Activated T-cell treated with anti-CD3 and anti-CD28 coated beads for 4 hours (primary cell): Measurements from ENCODE around the gene USH1C.

ENCODE experiments used
- DNase-seq: peaks from one replicate; pipeline ENCODE4 v3.0.0-alpha.2; 2020

Gene USH1C

DNA sequence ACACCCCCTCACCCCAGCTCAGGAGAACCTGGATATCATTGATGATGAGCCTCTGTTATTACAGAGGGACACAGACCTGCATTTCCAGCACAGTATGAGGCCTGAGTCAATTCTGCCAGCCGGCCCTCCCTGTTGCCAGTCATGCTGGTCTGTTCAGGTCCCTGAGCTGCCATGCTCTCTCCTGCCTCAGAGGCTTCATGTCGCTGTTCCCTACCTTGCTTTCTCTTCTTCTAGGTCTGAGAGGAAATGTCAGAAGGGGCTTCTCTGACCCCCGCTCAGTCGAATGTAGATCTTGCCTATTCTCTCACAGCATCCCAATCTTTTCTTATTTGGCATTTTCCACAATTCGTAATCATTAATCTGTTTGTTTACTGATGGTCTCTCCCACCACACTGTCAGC, 45.7 kb downstream of the USH1C start:
- DNase-seq, result no peak

DNA sequence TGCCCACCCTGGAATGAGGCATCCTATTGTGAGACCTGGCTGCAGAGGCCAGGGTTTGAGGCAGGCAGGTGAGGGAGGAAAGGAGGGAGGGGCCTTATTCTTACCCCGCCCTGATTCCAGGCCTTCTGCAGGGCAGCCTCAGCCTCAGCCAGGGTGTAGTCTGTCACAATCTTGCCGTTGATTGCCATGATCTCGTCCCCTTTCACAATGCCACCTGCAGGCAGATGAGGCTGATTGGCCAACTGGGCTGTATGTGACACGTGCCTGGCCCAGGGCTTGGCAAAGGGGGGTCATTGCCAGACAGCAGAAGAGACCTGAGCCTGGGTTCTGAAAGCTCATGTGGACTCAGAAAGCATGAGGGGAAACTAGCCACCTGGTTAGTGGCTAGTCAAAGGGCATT, 46.2 kb downstream of the USH1C start:
- DNase-seq, result no peak

DNA sequence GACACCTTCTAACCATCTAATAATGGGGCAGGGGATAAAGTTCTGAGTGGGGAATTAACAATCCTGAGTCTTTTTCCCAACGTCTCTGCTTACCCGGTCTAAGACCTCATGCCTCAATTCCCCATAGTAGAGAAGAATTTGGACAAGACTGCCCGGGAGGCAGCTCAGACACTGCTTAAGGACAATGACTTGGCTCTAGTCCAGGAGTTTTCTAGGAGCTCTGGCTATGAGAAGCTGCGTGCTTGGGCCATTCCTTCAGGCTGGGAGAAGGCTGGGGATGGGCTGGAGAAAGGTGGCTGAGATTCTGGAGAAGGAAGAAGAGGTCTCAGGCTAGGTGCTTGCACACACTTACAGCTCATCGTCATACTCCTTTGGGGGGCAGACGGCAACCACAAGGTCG, 47.8 kb downstream of the USH1C start:
- DNase-seq, result no peak

DNA sequence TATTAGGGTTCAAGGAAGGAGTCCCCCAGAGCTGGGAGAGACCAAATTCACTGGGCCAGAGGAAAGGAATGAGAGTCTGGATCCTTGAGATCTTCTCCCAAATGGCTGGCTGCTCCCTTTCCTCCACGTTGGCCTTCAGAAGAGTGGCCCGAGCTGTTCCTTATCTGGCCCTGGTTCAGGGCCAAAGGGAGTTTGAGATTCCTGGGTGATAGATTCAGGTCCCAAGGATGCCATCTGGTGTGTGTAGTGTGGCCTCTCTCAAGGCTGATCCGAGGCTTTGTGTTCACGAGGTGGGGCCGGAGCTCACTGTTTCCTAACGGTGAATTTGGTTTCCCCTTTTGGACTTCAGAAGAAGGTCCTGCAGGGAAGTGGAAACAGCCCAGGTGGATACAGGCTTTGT, 50.2 kb downstream of the USH1C start:
- no peak for DNase-seq

DNA sequence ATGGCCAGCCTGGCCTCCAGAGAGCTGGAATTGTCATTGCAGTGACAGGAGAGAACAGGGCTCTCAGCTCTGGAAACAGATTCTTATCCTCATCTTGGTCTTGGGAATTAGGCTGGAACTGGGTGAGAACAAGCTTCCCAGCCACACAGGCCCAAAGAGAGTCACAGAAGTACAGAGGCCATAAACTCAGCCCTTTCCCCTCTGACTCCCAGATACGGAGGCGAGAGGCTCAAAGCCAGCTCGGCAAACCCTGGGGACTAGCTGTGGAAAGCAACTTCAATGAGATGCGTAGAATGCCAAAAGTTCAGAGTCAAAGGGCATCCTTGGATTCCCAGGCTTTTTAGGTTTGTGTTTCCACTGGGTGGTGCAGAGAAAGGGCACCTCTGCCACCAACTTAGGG, 53.3 kb downstream of the USH1C start:
- no peak for DNase-seq

DNA sequence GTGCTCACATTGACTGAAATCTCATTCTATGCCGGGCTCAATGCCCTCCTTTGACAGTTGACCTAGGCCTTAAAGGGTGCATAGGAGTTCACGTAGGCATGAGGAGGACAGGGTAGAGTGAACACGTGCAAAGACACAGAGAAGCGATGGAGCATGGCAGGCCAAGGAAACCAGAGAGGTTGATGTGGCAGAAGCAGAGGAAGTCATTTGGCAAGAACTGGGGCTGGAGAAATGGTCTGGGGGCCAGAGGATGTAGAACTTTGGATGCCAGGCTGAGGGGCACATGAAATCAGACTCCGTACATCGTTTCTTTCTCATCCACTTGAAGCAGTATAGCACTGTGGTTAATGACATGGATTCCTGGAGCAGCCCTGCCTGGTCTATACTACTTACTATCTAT, 54.0 kb downstream of the USH1C start:
- DNase-seq, result no peak

DNA sequence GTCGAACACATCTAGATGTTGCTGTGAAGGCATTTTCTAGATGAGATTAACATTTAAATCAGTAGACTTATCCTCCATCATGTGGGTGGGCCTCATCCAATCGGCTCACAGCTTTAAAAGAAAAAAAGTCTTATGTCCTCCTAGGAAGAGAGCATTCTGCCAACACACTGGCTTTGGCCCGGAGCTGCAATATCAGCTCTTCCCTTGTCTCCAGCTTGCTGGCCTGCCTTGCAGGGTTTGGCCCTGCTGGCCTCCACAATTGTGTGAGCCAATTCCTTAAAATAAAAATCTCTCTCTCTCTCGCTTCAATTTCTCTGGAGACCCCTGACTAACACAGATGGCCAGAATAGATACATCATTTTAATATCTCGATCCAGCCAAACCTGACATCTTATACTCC, 54.5 kb downstream of the USH1C start:
- DNase-seq, result no peak

DNA sequence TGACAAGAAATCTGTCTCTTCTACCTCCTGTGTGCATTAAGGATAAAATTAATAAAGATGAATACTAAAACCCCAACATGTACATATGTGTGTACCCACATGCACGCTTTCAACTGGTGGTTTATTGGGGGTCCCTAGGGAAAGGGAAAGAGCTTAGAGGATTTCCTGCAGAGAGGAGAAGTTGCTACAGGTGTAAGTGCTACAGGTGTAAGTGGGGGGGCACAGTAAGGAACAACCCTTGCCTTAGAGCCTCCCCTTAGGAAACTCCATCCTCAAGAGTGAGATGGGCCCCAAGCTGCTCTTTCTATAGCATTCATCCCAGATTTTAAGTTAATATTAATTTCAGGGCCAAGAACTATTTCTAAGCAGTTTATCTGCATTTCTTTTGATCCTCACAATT, 55.7 kb downstream of the USH1C start:
- no peak for DNase-seq

DNA sequence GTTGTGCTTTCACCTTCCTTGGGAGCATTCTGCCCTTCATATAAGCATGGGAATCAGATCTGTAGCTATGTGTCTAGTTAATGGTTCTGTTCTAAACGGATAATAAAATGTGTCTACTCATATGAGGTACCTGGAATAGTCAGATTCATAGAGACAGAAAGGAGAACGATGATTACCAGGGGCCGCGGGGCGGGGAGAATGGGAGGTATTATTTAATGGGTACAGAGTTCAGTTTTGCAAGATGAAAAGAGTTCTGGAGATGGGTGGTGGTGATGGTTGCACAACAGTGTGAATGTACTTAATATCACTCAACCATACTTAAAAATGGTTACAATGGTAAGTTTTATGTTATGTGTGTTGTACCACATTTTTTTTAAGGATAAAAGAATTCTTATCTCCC, 57.6 kb downstream of the USH1C start:
- DNase-seq, result no peak

DNA sequence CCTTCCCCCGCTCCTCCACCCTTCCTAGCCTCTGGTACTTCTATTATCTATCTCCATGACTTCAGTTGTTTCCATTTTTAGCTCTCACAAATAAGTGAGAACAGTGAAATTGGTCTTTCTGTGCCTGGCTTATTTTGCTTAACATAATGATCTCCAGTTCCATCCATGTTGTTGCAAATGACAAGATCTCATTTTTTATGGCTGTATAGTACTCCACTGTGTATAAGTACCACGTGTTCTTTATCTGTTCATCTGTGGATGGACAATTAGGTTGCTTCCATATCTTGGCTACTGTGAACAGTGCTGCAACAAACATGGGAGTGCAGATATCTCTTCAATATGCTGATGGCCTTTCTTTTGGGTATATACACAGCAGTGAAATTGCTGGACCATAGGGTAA, 60.7 kb downstream of the USH1C start:
- no peak for DNase-seq

DNA sequence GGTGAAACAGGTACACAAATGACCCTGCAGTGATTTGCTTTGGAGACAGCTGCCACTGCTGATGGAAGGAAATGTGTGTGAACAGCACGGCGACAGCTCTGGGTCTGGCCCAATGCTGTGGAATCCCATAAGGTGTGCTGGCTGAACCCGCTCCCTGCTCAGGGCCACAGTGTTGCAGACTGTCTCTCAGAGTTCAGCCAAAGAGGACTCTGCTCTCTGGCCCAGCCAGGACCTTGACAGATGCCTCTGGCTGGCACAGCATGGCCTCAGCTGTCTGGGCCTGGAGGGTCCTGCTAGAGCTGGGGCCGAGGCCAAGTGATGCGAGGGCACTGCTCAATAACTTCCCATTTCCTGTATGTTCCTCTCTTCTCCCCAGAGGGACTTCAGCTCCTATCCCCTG, 62.3 kb downstream of the USH1C start:
- no peak for DNase-seq

DNA sequence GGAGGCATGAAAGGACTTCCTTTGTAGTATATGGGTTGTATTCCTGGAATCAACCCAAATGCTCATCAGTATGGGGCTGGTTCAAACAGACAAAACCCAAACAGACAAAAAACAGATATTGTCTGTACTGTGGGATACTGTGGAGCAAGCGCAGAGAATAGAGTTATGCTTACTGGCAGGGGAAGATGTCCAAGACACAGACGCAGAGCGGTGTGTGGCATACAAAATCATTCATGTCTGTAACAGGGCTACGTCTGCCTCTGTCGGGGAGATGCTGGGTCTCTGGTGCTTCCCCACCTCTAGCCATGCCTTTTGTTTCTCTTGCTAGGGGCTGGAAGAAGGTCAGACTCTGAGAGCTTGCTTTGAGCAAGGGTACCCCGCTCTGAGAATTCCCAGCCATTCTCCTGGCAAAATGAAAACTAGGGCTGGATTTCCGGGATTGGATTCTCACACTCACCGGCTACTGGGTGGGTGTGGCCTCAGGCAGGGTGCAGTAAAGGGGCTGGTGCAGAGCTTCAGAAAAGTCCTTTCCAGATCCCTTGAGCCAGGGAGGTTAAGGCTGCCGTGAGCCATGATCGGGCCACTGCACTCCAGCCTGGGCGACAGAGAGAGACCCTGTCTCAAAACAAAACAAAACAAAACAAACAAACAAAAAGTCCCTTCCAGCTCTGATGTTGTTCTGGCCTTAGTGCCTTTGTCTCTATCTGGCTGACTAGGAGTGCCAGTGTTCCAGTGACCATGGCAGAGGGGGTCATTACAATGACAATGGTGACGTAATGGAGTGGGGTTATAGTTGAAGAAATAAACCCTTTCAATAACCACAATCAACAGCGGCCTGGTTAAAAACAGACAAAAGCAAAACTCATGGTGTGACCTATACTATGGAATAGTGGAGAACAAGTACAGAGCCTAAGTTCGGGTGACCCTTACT, 64.7 kb downstream of the USH1C start:
- DNase-seq, result no peak

DNA sequence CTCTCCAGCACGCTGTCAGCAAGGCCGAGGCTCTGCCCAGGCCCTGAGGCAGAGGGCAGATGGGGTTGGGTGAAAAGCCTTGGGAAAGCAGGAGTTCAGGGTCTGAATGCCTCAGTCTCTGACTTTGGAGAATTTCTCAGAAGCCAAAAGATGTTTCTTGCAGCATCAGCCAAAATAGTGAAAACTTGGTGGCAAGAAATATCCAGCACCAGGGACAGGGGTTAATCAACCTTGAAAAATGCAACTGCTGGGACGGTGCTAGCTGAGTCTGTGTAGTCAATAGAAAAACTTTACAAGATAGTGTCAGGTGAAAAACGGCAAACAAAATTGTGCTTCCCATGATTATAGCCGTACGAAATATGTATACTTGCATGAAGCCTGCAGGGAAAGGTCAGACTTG, 66.1 kb downstream of the USH1C start:
- no peak for DNase-seq

DNA sequence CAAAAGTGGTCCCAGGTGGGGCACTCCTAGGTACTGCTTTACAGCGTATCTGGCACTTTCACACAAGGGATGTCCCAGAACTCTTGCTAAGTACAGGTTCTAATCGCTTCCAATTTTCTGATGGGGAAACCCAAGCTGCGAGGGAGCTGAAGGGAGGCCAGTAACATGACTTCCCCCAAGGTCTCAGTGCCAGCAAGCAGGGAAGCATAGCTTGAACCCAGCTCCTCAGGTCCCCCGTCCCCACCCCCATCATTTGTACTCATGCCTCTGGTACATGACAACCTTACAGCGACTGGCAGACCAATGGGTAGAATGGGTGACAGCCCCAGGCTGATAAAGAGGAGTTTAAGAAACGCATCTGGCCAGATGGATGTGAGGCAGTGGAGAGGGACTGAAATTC, 66.9 kb downstream of the USH1C start:
- DNase-seq, result no peak

DNA sequence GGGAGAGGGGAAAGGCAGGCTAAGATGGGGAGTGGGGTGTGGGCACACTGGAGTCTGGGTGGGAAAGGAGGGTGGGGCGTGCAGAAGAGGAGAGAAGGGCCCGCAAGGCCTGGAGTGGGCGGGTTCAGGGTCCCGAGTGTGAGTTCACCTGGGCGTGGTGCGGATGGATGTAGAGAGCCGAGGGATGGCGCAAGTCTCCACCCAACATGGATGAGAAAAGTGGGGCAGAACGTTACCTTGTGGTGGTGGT, 67.2 kb downstream of the USH1C start:
- no peak for DNase-seq

DNA sequence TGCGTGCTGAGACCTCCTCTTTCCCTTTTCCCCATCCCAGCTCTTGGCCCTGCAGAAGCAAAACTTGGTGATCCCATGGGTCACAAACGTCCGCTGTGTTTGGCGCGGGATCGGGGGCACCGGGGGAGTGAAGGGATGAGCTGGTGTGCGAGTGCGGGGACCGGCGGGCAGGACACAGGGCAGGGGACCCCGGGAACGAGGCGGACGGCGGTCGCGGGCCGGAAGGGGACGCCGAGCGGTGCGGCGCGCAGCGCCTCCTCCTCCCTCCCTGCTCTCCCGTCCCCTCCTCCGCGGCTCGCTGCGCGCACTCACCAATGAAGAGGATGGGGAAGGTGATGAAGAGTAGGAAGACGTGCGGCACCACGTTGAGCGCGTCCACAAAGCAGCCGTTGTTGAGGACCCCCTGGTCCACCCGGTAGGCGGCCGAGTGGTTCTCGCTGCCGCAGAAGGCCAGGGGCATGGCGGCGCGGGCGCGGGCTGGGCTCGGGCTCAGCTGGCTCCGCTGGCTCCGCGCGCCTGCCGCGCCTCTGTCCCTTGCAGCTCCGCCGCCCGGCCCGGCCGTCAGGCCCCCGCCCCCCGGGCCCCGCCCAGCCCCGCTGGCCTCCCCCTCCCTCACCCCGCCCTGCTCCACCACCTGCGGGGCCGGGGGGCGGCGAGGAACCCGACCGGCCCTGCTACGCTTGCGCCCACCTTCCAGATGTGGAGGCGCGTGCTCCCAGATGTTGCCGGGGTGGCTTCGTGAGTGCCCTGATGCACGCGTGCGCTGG, 67.7 kb downstream of the USH1C start, which contains the start of gene ABCC8:
ABCC8 (minus strand) TSS at position 529 of the 767 bp plus-strand sequence; CDS start at position 460, 69 bp downstream.
- DNase-seq, result no peak

DNA sequence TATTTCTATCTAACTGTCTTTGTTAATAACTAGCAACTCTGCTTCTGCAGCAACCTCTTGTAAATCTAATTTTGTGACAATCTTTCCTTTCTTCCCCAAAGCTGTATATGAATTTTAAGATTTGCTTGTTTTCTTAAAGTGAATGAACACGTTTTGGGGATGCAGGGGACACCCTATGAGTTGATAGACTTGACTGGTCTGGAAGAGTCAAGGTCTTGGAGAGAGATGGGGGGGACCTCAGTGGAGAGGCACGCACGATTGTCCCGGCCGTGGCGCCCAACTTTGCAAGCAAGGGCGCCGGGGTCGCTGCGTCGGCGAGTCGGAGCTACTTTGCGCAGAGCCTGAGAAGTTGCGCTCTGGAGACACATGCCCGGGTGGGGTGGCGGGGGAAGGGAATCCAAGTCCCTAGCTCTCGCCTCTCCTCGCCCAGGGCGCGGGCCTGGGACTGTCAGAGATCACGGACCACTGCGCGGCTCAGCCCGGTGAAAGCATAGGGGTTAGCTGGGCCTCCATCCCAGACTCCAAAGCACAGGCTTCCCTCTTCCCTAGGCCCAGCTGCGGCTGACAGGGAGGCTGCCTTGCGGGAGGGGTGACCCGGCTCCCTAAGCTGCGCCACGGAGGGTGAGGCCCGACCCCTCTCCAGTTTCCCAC, 68.4 kb downstream of the USH1C start:
- no peak for DNase-seq

DNA sequence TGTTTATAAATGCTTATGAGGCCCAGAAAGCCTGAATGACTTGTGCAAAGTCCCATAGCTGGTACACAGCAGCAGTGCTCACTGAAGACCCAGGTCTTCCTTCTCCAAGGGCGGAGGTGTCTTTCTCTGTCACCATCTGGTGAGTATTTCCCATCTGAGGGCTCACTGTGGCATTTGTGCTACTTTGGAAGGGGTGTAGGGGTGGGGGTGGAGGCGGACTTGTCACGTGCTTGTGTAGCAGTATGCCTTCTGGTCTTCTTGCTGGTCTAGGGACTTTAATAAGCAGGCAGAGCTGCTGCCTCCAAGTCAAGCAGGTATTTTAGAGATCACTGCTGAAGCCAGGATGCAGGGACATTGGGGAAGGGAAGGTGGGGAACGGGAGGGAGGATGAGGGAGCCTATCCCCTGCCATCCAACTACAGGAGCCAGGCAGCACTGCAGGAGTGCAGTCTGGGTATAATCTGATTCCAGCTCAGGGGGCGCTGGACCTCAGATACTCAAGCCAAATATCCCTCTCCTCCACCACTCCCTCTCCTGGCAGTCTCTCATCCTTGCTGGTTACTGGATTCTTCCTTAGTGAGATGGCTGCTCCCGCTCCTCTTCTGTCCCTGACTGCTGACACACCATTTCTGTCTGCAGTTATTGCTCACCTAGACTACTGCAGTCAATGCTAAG, 71.0 kb downstream of the USH1C start:
- DNase-seq, result no peak

DNA sequence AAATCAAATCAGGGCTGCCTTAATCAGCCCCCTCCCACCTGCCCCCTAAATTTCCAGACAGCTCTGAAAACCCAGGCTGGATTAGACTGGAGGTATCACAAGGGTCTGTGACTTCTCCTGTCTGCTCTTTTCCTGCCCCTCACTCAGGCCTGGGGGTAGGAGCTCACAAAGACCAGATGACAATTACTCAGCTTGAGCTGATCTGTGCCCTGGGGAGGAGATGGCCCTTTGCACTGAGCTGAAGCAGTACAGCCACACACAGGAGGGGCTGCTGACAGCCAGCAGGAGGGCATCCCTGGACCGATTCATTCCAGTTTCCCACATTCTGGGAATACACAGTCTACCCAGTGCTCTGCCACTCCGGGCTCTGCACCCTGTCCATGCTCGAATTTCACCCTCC, 71.7 kb downstream of the USH1C start:
- no peak for DNase-seq

DNA sequence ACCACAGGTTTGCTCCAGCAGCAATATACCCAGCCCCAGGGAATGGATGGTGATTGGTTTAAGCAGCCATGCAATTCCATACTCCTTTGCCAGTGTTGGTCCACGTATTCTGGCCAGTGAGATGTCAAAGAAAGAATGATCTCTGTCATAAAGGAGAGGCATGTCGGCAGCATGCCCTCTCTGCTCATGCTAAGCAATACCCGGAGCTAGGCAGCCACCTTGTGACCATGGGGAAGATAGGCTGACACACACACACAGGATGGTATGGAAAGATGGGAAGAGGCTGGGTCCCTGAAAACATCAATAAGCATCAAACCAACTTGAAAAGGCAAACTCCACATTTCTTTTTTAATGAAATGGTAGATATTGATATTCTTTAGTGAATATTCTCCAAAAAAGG, 72.7 kb downstream of the USH1C start:
- DNase-seq, result no peak

DNA sequence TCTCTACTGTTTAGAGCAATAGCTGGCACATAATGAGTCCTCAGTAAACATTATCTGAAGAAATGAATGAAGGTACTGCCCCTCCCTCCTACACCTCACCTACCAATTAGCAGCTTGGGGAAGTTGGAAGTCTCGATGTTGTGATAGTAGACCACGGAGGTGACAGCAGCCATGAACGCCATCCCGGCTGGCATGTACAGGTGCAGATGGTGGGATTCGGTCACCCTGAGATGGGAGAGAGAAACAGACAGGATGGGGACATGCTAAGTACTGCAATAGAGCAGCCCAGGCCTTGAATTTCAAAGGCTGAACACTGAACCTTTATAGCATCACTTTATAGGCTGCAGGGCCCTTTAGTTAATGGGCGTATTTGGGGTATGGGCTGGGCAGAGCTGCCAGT, 74.2 kb downstream of the USH1C start:
- no peak for DNase-seq

DNA sequence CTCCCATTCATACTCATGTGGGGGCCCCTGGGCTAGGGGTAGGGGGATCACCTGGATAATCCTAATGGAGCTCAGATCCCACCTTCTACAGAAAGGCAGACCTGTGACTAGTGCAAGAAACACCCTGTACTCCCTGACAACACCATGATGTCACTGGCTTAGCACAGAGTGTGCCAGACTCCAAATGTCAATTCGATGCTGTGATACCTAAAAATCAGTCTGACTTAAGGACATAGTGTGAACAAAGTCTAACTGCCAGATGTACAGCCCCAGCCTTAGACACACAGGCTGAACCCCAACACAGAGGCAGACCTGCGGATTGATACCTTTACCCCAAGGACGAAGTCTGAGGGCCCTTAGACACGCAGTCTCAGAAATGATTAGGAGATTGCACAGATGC, 76.1 kb downstream of the USH1C start:
- DNase-seq, result no peak

DNA sequence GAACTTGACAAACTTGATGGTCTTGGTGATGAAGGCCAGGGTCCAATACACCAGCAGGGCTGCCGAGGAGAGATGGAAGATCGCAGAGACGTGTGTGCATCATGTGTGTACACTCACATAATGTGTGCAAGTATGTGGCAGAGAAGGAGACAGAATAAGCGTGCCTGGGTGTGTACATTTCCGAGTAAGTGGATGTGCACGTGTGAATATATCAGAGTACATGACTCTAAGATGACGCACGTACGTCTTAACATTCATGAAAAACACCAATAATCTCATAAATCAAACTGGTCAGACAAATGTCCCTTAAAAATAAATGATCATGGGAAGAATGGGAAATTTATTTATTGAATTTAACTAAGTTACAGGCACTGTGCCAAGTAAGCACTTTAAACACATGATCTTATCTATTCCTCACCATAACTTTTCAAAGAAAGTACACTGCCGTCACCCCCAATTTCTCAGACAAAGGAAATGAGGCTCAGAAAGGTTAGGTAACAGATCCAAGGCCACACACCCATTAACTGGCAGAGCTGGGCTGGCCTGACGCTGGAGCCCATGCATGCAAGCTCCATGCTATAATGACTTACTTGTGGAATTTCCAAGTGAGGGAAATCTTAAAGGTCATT, 80.6 kb downstream of the USH1C start:
- no peak for DNase-seq
